UCSD-AML1 (cell line): Measurements from ENCODE around the gene HEPHL1.
"Not testable (repeated sequence)": the region's sequence is repeated elsewhere in the genome, so short reads cannot be mapped to it uniquely, and the experiment has no call there.

Source experiments
- DNase-seq: peaks from one replicate; lab custom pipeline; 2025; ENCODE audit not compliant: unreplicated experiment; lab: John Stamatoyannopoulos, UW

HEPHL1 gene

GRCh38 chr11:94145916-94146315 lies 124.8 kb downstream of the HEPHL1 start:
- no peak for DNase-seq

- no peak for DNase-seq
These were observed 126.3 kb downstream of the HEPHL1 start for GRCh38 chr11:94147433-94147845.

- no peak for DNase-seq
These were observed 127.0 kb downstream of the HEPHL1 start for GRCh38 chr11:94148189-94148588.

GRCh38 chr11:94149431-94150017 lies 128.4 kb downstream of the HEPHL1 start:
- no peak for DNase-seq

GRCh38 chr11:94150056-94150455 lies 128.9 kb downstream of the HEPHL1 start:
- no peak for DNase-seq

GRCh38 chr11:94150704-94151685 lies 129.8 kb downstream of the HEPHL1 start:
- DNase-seq, result no peak

GRCh38 chr11:94151903-94152677 lies 130.9 kb downstream of the HEPHL1 start:
- peak; percentile 60 for DNase-seq

- peak; percentile 60 for DNase-seq
These were observed 131.5 kb downstream of the HEPHL1 start for GRCh38 chr11:94152678-94153065.

- DNase-seq, result no peak
These were observed 132.2 kb downstream of the HEPHL1 start for GRCh38 chr11:94153320-94153719.

GRCh38 chr11:94154095-94154856 lies 133.1 kb downstream of the HEPHL1 start:
- no peak for DNase-seq

- not testable (repeated sequence) for DNase-seq
These were observed 136.2 kb downstream of the HEPHL1 start for GRCh38 chr11:94157339-94157738.
